RWPE2 (cell line): ENCODE measurements around the gene PTP4A2.

Experiments used
- ATAC-seq: fragments of 200-7000 bp; cut with Tn5 transposase; 3 replicates; pipeline ENCODE4 v1.9.1; 2021; ENCODE audit warnings: low read depth
- DNase-seq: peaks from one replicate; pipeline ENCODE4 v3.0.0-alpha.2; 2020; ENCODE audit warnings: low spot score
- H3K27ac ChIP-seq: fragments of 450-650 bp; 2 replicates; pipeline ENCODE4 v1.5.1; 2017; ENCODE audit warnings: mild to moderate bottlenecking; ENCODE audit not compliant: poor library complexity, severe bottlenecking
- H3K27me3 ChIP-seq: fragments of 250-450 bp; sonication (Bioruptor Pico); 2 replicates; pipeline ENCODE4 v1.5.1; 2021; ENCODE audit warnings: mild to moderate bottlenecking, moderate library complexity; ENCODE audit not compliant: insufficient read depth, poor library complexity, severe bottlenecking
- H3K36me3 ChIP-seq: fragments of 250-450 bp; sonication (Bioruptor Pico); 2 replicates; pipeline ENCODE4 v1.5.1; 2020; ENCODE audit warnings: low read depth, mild to moderate bottlenecking, moderate library complexity
- H3K4me1 ChIP-seq: fragments of 250-450 bp; sonication (Bioruptor Pico); 2 replicates; pipeline ENCODE4 v1.5.1; 2021; ENCODE audit warnings: mild to moderate bottlenecking, moderate library complexity; ENCODE audit not compliant: insufficient read depth, poor library complexity, severe bottlenecking
- H3K4me3 ChIP-seq: fragments of 250-450 bp; sonication (Bioruptor Pico); 2 replicates; pipeline ENCODE4 v1.5.1; 2021; ENCODE audit warnings: mild to moderate bottlenecking, moderate library complexity; ENCODE audit not compliant: severe bottlenecking
- H3K9me3 ChIP-seq: fragments of 250-450 bp; sonication (Bioruptor Pico); 2 replicates; pipeline ENCODE4 v1.5.1; 2021; ENCODE audit warnings: mild to moderate bottlenecking, moderate library complexity; ENCODE audit not compliant: severe bottlenecking
- CTCF ChIP-seq: fragments of 450-650 bp; IDR thresholded peaks from one replicate; pipeline ENCODE4 v1.5.1; 2017; ENCODE audit warnings: mild to moderate bottlenecking, moderate library complexity; ENCODE audit not compliant: poor library complexity, severe bottlenecking

Gene PTP4A2

GRCh38 chr1:31859044-31859443, 79.1 kb downstream of the PTP4A2 start:
- ATAC-seq = no peak
- no peaks in the 10 kb centered on the region for H3K4me1 ChIP-seq
- TF ChIP-seq CTCF = no peak
- no peak for DNase-seq
- H3K27ac ChIP-seq = no peak overlapping the region
- no peaks in the 10 kb centered on the region for H3K9me3 ChIP-seq
- no peaks in the 10 kb centered on the region for H3K27me3 ChIP-seq
- no peak overlapping the region for H3K4me3 ChIP-seq
- H3K36me3 ChIP-seq = no peaks in the 10 kb centered on the region

- ATAC-seq (no peak), DNase-seq (no peak)
- H3K4me3 ChIP-seq = no peak overlapping the region
- no peaks in the 10 kb centered on the region for H3K4me1 ChIP-seq
- H3K36me3 ChIP-seq = no peaks in the 10 kb centered on the region
- H3K27ac ChIP-seq = no peak overlapping the region
- no peaks in the 10 kb centered on the region for H3K27me3 ChIP-seq
- no peak for TF ChIP-seq CTCF
- no peaks in the 10 kb centered on the region for H3K9me3 ChIP-seq
Measured at GRCh38 chr1:31857863-31858262, 80.3 kb downstream of the PTP4A2 start.
